Common myeloid progenitor, CD34-positive (primary cell): ENCODE results near the gene BTBD10. TPM values are rescaled to one million over a fixed set of nuclear protein-coding genes. Genes with fewer than 3 reads are reported as not detected.

Experiments used
- CTCF ChIA-PET: fragments of 350-600 bp; sonication (Branson Sonifier 250); formaldehyde crosslinking; loops from one replicate; lab custom pipeline; 2021; ENCODE audit warnings: antibody characterized with exemption; lab: Charles Lee
- POLR2A ChIA-PET: fragments of 350-600 bp; sonication (Branson Sonifier 250); formaldehyde crosslinking; loops from one replicate; lab custom pipeline; 2021; ENCODE audit warnings: antibody characterized with exemption; lab: Charles Lee
- DNase-seq, 3 donors: peaks; one replicate each; pipeline versions ENCODE4 v3.0.0 to v3.0.0-alpha.2; 2013
- H3K27ac ChIP-seq, 2 experiments: 1 replicate in 1 of 2; 2 replicates in 1 of 2; pipeline ENCODE4 v1.7.0; 2013; ENCODE audit warnings: inconsistent platforms in 2 of 2, low read length in 2 of 2, mild to moderate bottlenecking in 2 of 2, low read depth in 1 of 2, moderate library complexity in 1 of 2; ENCODE audit not compliant: severe bottlenecking in 2 of 2, insufficient read depth in 1 of 2, poor library complexity in 1 of 2
- H3K27me3 ChIP-seq, 5 experiments: replicated peaks in 2 of 5; 1 replicate in 3 of 5; 2 replicates in 2 of 5; pipeline versions ENCODE4 v1.6.1 to v1.7.0; 2013; ENCODE audit warnings: low read length in 4 of 5, mild to moderate bottlenecking in 2 of 5, moderate library complexity in 2 of 5, inconsistent platforms in 1 of 5; ENCODE audit not compliant: insufficient read depth in 5 of 5, control insufficient read depth in 4 of 5
- H3K36me3 ChIP-seq, 4 experiments: 1 replicate in 2 of 4; 2 replicates in 2 of 4; pipeline versions ENCODE4 v1.6.1 to v1.7.0; 2013; ENCODE audit warnings: low read length in 3 of 4, control low read depth in 1 of 4, mild to moderate bottlenecking in 1 of 4; ENCODE audit not compliant: control insufficient read depth in 4 of 4, insufficient read depth in 4 of 4
- H3K4me1 ChIP-seq, 4 experiments: 1 replicate in 3 of 4; 2 replicates in 1 of 4; pipeline versions ENCODE4 v1.6.1 to v1.7.1; 2013; ENCODE audit warnings: low read length in 3 of 4, mild to moderate bottlenecking in 3 of 4, control low read depth in 1 of 4, inconsistent platforms in 1 of 4, moderate library complexity in 1 of 4; ENCODE audit not compliant: control insufficient read depth in 4 of 4, insufficient read depth in 4 of 4; ENCODE audit errors: control extremely low read depth in 1 of 4
- H3K4me3 ChIP-seq, 7 experiments: 1 replicate in 4 of 7; 2 replicates in 3 of 7; pipeline versions ENCODE4 v1.5.1 to v1.7.0; 2013; ENCODE audit warnings: mild to moderate bottlenecking in 7 of 7, low read length in 6 of 7, moderate library complexity in 6 of 7, inconsistent platforms in 2 of 7, low read depth in 2 of 7, control low read depth in 1 of 7; ENCODE audit not compliant: insufficient read depth in 4 of 7, control insufficient read depth in 1 of 7; ENCODE audit errors: extremely low read depth in 1 of 7
- H3K9me3 ChIP-seq, 5 experiments: 1 replicate in 4 of 5; 2 replicates in 1 of 5; pipeline versions ENCODE4 v1.6.1 to v1.7.1; 2013; ENCODE audit warnings: low read length in 4 of 5, mild to moderate bottlenecking in 2 of 5, inconsistent platforms in 1 of 5, low read depth in 1 of 5, moderate library complexity in 1 of 5; ENCODE audit not compliant: control insufficient read depth in 4 of 5, insufficient read depth in 2 of 5; ENCODE audit errors: control extremely low read depth in 1 of 5
- WGBS: methylation state at CpG from one replicate; pipeline ENCODE4 v1.1.5; 2013; ENCODE audit not compliant: insufficient coverage; 5-methylcytosine and 5-hydroxymethylcytosine counted together
- polyA plus RNA-seq: library from polyadenylated mRNA; unstranded; fragments of 120-200 nt; gene quantifications from one replicate; pipeline ENCODE4 v1.2.1, GENCODE V29; 2013

BTBD10 gene
- polyA plus RNA-seq: 11.5 TPM

GRCh38 chr11:13462901-13463778 lies at the start of gene BTBD10:
Gene BTBD10, minus strand, starts transcription at chr11:13463222. Its CDS starts 18,098 bp downstream, at chr11:13445124.
- ChIA-PET CTCF (interaction anchor here (1.0 to 1.6 kb wide), 3 partner anchors 9 to 127 kb away, joined by 3 to 4 read pairs (median 3); no protein-coding TSS in a partner anchor), POLR2A (interaction anchor here (0.6 kb wide), 1 partner anchor 13 kb away, joined by 3 read pairs; no protein-coding TSS in a partner anchor)
- Histone ChIP-seq H3K27ac (peak within 1 kb of the TSS; percentile 86 to 92), H3K9me3 (no peaks in the 10 kb centered on the region), H3K4me3 (peak within 1 kb of the TSS; percentile 91 to 98 (median 95)), H3K27me3 (no peaks in the 10 kb centered on the region), H3K4me1 (peaks cover 4 to 19% (median 14%) of the 10 kb centered on the region in 4 experiments), H3K36me3 (no peaks in the 10 kb centered on the region)
- under 1% methylated on average over 47 of the region's 71 CpGs for WGBS
- peak; percentile 96 to 98 (median 98) for DNase-seq

- 40% methylated on average over 1 of the region's 1 CpG for WGBS
Observed at GRCh38 chr11:13503393-13503792, 40.4 kb upstream of the BTBD10 start.

GRCh38 chr11:13502492-13502891 lies 39.5 kb upstream of the BTBD10 start:
- Histone ChIP-seq H3K9me3 (peaks cover 0 to 2% (median 0%) of the 10 kb centered on the region in 5 experiments), H3K4me1 (no peaks in the 10 kb centered on the region), H3K36me3 (no peaks in the 10 kb centered on the region), H3K27ac (no peak overlapping the region), H3K27me3 (peaks cover 0 to 5% (median 0%) of the 10 kb centered on the region in 5 experiments), H3K4me3 (no peak overlapping the region)
- ChIA-PET CTCF (no interaction called here), POLR2A (no interaction called here)
- DNase-seq: no peak
- no CpG with 5 or more reads among the region's 1 CpG for WGBS

More at GRCh38 chr11:13503393-13503792, 40.4 kb upstream of the BTBD10 start:
- Histone ChIP-seq H3K4me1 (no peaks in the 10 kb centered on the region), H3K36me3 (no peaks in the 10 kb centered on the region), H3K4me3 (no peak overlapping the region), H3K27me3 (peaks cover 0 to 5% (median 0%) of the 10 kb centered on the region in 5 experiments), H3K9me3 (no peaks in the 10 kb centered on the region), H3K27ac (no peak overlapping the region)
- CTCF ChIA-PET: no interaction called here
- POLR2A ChIA-PET: no interaction called here
- no peak for DNase-seq

- POLR2A ChIA-PET: no interaction called here
Observed at GRCh38 chr11:13495929-13496328, 32.9 kb upstream of the BTBD10 start, which contains the start of gene PTH. Gene PTH, minus strand, starts transcription at chr11:13495997. Its CDS starts 3,142 bp downstream, at chr11:13492855.

GRCh38 chr11:13494051-13494450 lies 31.0 kb upstream of the BTBD10 start:
- DNase-seq: no peak
- no peaks in the 10 kb centered on the region for H3K4me1 ChIP-seq
- no peak overlapping the region for H3K27ac ChIP-seq
- H3K27me3 ChIP-seq: peaks cover 0 to 6% (median 0%) of the 10 kb centered on the region in 5 experiments
- ChIA-PET POLR2A (no interaction called here), CTCF (no interaction called here)
- WGBS: 67% methylated on average over 2 of the region's 3 CpGs
- peaks cover 0 to 2% (median 0%) of the 10 kb centered on the region in 5 experiments for H3K9me3 ChIP-seq
- no peaks in the 10 kb centered on the region for H3K36me3 ChIP-seq
- no peak overlapping the region for H3K4me3 ChIP-seq

More at GRCh38 chr11:13495929-13496328, 32.9 kb upstream of the BTBD10 start, which contains the start of gene PTH:
- H3K27me3 ChIP-seq: peaks cover 0 to 6% (median 0%) of the 10 kb centered on the region in 5 experiments
- H3K9me3 ChIP-seq: peaks cover 0 to 2% (median 0%) of the 10 kb centered on the region in 5 experiments
- no peaks in the 10 kb centered on the region for H3K4me1 ChIP-seq
- CTCF ChIA-PET: no interaction called here
- no peak for DNase-seq
- H3K36me3 ChIP-seq: no peaks in the 10 kb centered on the region
- WGBS: 100% methylated on average over 1 of the region's 3 CpGs
- H3K27ac ChIP-seq: no peak within 1 kb of the TSS
- no peak within 1 kb of the TSS for H3K4me3 ChIP-seq

- Histone ChIP-seq H3K27ac (no peak overlapping the region), H3K27me3 (no peaks in the 10 kb centered on the region), H3K36me3 (no peaks in the 10 kb centered on the region), H3K9me3 (peaks cover 0 to 2% (median 0%) of the 10 kb centered on the region in 5 experiments), H3K4me1 (no peaks in the 10 kb centered on the region), H3K4me3 (peak overlapping the region in 3 of 7 experiments; percentile 54 to 64 (median 61))
- CTCF ChIA-PET: interaction anchor here (1.7 kb wide), 1 partner anchor 766 kb away, joined by 3 read pairs; no protein-coding TSS in a partner anchor
- WGBS: 32% methylated on average over 4 of the region's 5 CpGs
- peak; percentile 3 to 60 (median 34) for DNase-seq
- POLR2A ChIA-PET: no interaction called here
Observed at GRCh38 chr11:13487661-13488030, 24.6 kb upstream of the BTBD10 start.
